GM12874 (cell line): ENCODE measurements around the gene FGGY.

Experiments used
- CTCF ChIP-seq: IDR thresholded peaks from 2 replicates; pipeline ENCODE4 v1.5.1; 2011; ENCODE audit warnings: low read depth, mild to moderate bottlenecking, control low read depth, low read length, moderate library complexity; ENCODE audit not compliant: insufficient read depth

Gene FGGY

GRCh38 chr1:59290193-59290949 lies 6.5 kb upstream of the FGGY start:
- peak; percentile 73 for TF ChIP-seq CTCF

GRCh38 chr1:59291561-59291960 lies 5.3 kb upstream of the FGGY start:
- TF ChIP-seq CTCF: no peak

DNA sequence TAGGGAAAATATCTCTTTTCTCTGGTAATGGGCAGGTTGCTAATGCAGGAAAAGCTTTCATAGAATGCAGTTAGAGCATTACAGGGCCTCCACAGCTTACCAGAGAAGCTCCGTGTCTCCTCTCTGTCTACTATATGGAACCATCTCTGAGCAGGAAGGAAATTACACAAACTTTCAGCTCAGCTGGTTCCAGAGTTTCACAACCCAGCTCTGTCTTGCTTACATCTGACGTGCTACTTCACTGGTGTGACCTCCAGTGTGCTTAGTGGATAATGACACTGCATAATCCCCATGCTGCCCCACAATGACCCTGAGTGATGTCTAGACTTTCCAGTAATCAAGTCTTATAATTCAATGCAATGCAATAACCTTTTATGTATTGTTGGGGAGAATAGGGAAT lies 4.3 kb upstream of the FGGY start:
- TF ChIP-seq CTCF: 0 out of 2 replicates have a peak, but pooled peaks have one; percentile 9

GRCh38 chr1:59293206-59293605 lies 3.7 kb upstream of the FGGY start:
- no peak for TF ChIP-seq CTCF

GRCh38 chr1:59293849-59294248 lies 3.0 kb upstream of the FGGY start:
- no peak for TF ChIP-seq CTCF

DNA sequence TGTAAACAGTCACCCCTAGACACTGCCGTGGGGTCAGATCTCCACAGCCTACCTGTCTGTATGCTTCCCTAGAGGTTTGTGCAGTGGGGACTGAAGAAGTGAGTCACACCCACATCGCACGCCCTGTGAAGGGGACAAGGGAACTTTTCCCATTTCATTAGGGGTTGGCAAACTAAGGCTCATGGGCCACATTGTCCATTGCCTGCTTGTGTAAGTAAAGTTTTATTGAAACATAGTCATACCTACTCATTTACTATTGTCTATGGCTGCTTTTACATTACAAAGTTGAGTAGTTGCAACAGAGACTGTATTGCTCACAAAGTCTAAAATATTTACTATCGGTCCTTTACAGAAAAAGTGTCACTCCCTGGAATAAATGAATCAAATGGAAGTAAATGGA lies 2.5 kb upstream of the FGGY start:
- TF ChIP-seq CTCF: no peak

- TF ChIP-seq CTCF: no peak
These were observed 1.3 kb upstream of the FGGY start for GRCh38 chr1:59295618-59296017.
